ENCODE measurements around the gene CSAG1.
"Not testable (repeated sequence)": the region's sequence is repeated elsewhere in the genome, so short reads cannot be mapped to it uniquely, and the experiment has no call there.

DNA sequence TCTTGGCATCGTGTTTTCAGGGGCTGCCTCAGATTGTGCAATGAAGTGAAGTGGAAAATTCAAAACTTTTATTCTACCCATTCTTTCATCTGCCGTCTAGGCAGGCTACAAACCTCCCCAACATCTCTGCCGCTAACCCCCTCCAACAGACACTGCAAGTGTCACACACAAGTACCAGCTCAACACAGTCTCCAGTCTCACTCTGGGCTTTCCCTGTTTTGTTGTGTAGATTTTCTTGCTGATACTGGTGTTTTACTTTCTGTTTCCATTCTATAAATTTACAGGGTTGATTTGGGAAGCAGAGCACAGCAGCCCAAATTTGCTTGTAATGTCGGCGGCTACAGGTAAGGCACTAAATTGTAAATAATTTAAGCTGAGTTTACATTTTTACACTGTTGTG lies 21.4 kb upstream of the CSAG1 start:
- not testable (repeated sequence) for TF ChIP-seq CTCF (IDR thresholded peaks at IDR 0.05; ENCODE audit: low read depth, low read length, poor library complexity, severe bottlenecking); EZH2phosphoT487 (IDR thresholded peaks at IDR 0.05; ENCODE audit: borderline replicate concordance, low read length)
